CD4-positive, alpha-beta T cell treated with Interleukin-6 for 4 hours (primary cell): ENCODE measurements around the gene ZMAT3.
"Not testable (repeated sequence)": the region's sequence is repeated elsewhere in the genome, so short reads cannot be mapped to it uniquely, and the experiment has no call there.

Experiments used
- DNase-seq: peaks from one replicate; pipeline ENCODE4 v3.0.0-alpha.2; 2020; ENCODE audit warnings: mixed read lengths

ZMAT3 gene, protein sequence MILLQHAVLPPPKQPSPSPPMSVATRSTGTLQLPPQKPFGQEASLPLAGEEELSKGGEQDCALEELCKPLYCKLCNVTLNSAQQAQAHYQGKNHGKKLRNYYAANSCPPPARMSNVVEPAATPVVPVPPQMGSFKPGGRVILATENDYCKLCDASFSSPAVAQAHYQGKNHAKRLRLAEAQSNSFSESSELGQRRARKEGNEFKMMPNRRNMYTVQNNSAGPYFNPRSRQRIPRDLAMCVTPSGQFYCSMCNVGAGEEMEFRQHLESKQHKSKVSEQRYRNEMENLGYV

GRCh38 chr3:179071323-179072099 is at the start of gene ZMAT3:
Gene ZMAT3 (minus strand): TSS chr3:179071809. CDS start chr3:179067752, 4,057 bp downstream.
- peak; percentile 89 for DNase-seq

GRCh38 chr3:179116816-179117215 is 45.2 kb upstream of the ZMAT3 start:
- DNase-seq = no peak

DNA sequence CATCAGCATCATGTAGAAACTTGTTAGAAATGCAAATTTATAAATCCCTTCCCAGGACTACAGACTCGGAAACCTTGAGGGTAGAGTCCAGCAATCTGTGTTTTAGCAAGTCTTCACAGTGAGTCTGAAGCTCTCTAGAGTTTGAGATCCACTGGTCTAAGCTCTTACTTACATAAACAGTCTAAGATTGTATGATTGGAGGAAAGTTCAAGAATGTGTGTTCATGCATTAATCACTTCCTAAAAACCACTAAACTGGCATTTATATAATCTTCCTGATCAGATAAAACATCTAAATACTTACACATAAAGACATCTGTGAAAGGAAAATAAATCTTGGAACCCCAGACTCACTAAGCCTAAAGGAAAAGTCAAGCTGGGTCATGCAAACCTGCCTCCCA is 43.8 kb upstream of the ZMAT3 start:
- not testable (repeated sequence) for DNase-seq

- DNase-seq = no peak
These were observed 42.3 kb upstream of the ZMAT3 start for GRCh38 chr3:179113903-179114302.

DNA sequence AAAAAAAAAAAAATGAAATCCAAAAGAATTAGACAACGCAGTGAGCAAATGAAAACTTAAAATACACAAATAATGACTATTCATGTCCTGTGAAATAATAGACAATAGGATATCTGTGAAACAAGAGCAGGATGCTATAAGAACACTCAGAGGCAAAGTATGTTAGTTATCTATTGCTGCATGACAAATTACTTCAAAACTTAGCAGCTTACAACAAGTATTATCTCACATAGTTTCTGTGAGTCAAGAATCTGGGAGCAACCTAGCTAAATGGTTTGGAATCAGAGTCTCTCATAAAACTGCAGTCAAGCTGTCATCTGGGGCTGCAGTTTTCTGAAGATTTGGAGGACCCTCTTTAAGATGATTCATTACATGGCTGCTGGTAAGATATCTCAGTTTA is 36.5 kb upstream of the ZMAT3 start:
- no peak for DNase-seq

DNA sequence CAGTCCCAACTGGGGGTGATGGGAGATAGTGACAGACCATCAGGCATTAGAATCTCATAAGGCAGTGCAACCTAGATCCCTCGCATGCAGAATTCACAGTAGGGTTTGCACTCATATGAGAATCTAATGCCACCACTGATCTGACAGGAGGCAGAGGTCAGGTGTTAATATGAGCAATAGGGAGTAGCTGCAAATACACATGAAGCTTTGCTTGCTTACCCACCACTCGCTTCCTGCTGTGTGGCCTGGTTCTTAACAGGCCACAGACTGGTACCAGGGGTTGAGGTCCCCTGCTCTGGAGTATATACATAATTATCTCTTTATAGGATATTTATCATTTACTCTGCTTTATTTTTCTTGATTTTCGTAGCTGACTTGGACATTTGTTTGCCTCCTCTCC is 36.0 kb upstream of the ZMAT3 start:
- no peak for DNase-seq

DNA sequence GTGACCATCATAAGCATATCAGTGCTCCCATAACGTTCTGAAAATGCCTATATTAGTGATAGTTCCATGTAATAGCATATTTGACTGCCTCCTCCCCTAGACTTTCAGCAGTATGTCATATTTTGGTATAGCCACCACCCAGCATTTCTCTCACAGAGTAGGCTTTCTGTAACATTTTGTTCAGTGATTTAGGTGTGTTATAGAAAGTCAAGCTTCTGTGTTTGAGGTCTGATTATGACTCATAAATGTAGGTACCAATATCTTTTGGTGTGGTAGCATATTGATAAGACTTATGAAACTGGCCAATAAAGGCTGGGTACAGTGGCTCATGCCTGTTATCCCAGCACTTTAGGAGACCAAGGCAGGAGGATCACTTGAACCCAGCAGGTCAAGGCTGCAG is 34.3 kb upstream of the ZMAT3 start:
- no peak for DNase-seq

- DNase-seq = no peak
These were observed 29.0 kb upstream of the ZMAT3 start for GRCh38 chr3:179100652-179101051.

DNA sequence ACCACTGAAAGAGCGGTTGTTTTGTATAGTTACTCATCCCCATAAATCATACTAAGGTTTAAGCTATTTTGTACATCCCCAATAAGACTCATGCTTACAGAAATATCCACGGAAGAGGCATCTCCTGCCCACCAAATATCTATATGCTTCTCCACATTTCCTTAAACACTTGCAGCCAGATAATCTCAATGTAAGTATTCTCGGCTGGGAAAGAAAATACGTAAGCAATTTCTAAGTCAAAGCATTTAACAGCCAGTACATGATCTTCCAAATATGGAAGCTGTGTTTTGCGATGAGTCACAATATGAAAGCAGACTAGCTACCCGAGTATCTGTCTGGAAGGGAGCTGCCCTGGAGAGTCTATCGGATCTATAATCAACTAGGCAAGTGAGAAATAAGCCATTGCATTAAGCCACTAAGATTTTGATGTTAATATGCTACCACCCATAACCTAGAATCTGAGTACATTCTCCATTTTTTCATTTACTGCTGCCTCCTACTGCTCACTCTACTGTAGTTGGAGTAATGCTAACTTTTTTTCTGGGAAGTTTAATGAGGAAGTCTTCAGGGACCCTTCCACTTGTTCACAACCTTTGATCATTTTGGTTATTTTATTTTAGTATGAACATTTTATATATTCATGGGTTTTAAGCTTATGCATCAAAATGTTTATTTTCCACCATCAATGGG is 26.9 kb upstream of the ZMAT3 start:
- no peak for DNase-seq

- no peak for DNase-seq
These were observed 22.2 kb upstream of the ZMAT3 start for GRCh38 chr3:179093807-179094206.

DNA sequence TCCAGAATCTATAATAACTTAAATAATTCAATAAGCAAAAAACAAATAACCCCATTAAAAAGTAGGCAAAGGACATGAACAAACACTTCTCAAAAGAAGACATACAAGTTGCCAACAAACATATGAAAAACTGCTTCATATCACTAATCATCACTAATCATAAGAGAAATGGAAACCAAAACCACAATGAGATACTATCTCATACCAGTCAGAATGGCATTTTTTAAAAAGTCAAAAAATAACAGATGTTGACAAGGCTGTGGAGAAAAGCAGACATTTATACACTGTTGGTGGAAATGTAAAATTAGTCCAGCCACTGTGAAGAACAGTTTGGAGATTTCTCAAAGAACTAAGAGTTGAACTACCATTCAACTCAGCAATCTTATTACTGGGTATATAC is 19.5 kb upstream of the ZMAT3 start:
- DNase-seq = no peak

DNA sequence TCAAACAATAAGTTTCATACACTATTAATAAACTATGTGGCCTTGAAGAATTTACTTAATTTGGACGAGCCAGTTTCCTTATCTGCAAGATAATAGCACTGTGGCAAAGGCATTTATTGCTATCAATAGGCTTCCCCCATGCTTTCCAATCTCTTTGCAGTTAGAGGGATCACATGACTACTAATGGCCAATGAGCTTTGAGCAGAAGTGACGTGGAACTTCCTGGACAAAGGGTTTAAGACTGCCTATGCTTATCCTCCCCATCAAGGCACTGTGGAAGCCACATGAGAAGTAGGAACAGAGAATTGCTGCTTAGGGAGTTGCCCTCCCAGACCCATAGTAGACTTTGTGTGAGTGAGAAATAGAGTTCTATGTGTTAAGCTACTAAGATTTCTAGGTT is 16.7 kb upstream of the ZMAT3 start:
- no peak for DNase-seq

DNA sequence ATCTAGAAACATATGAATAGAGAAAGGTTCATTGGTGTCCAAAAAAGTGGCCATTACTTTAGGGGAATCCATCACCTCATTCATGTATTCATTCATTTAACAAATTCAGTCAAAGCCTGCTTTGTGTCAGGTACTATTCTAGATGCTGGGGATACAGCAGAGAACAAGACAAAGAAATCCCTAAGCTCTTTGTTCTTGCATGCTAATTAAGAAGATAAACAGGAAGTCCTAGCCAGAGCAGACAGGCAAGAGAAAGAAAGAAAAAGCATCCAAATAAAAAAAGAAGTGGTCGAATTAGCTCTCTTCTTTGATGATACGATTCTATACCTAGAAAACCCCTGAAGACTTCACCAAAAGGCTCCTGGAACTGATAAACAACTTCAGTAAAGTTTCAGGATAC is 12.4 kb upstream of the ZMAT3 start:
- DNase-seq = no peak

- DNase-seq = no peak
These were observed 10.8 kb upstream of the ZMAT3 start for GRCh38 chr3:179082416-179082815.

GRCh38 chr3:179081885-179082284 is 10.3 kb upstream of the ZMAT3 start:
- DNase-seq = no peak

- no peak for DNase-seq
These were observed 7.9 kb upstream of the ZMAT3 start for GRCh38 chr3:179079537-179079936.

DNA sequence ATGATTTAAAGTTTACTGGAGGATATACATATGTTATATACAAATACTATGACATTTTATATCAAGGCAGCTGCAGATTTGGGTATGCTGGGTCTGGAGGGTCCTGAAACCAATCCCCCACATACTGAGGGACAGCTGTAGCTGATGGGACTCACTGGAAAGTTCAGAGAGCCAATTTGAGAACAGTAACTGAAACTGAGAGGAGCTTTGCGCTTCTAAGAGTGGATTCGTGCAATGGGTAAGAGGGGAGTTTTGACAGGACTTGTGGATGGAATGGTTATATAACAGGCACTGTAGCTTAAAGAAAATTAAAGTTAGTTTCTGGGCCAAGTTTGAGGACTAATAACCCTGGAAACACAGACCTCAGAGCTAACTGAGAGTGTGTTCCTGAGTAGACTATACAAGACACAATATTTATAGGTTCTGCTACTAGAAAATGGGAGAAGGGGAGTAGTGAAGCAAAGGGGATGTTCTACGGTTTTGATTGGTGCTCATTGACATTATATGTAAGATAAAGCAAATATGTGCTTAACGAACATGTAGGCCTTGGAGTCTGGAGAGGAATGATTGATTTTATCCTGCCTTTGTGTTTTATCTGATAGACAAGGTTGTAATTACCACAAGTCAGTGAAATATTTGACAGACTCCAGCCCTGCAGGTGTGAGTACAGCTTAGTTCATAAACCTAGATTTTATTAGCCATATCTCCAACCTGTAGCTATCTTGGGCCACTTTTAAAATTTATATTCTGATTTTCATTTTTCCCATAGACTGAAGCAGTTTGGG is 4.8 kb upstream of the ZMAT3 start:
- no peak for DNase-seq

DNA sequence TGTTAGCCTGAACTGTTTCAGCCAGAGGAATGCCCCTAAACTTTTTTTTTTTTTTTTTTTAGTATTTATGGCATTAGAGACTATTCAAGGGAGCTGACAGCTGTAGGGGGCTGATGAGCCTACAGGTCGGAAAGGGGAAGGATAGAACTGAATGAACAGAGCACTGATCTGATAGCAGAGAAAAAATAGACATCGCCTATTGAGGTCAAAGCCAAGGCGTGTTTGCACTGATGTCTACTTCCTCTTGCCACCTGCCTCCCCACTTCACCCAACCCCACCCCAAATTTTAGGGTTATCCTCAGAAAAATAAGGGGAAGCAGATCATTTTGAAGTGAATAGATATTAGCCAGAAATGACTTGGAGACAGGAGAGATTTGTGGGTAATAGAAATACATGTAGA is 3.0 kb upstream of the ZMAT3 start:
- no peak for DNase-seq

- no peak for DNase-seq
These were observed 2.2 kb upstream of the ZMAT3 start for GRCh38 chr3:179073816-179074215.

DNA sequence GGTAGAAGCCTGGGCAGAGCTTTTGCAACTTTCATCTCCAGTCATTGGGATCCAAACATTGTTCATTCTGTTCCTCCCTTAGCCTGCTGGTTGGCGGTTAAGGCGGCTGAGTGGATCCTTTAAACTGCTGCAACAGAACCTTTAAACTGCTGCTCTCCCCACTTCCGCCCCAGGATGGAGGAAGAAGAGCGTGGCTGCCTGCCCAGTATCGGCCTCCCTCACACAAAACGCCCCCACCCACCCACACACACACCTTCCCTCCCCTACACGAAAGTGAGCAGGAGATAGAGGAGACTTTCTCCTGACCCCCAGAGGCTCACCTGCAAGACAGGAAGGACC is 460 bp upstream of the ZMAT3 start:
- peak; percentile 74 for DNase-seq

DNA sequence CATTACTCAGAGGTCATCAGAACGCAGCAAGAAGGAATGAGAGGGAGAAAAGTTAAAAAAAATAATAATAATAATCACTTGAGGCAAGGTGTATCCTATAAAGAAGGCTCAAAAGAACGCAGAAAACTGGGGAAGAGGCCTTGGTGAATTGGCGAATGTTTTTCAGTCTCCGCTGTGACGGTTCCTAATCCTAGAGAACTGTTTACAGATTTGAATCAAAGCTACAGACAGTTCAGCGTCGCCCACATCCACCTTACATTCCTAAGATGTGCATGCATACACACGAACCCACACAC is 634 bp downstream of the ZMAT3 start:
- no peak for DNase-seq

GRCh38 chr3:179069762-179070390 is 1.7 kb downstream of the ZMAT3 start:
- no peak for DNase-seq
